Ishikawa (cell line): ENCODE data around the gene STK32C.

Experiments
- EP300 ChIP-seq: IDR thresholded peaks from 2 replicates; pipeline ENCODE4 v1.6.1; 2012; ENCODE audit warnings: borderline replicate concordance
- YY1 ChIP-seq: IDR thresholded peaks from 2 replicates; pipeline ENCODE4 v1.6.1; 2012; ENCODE audit warnings: low read depth
- TF ChIP-seq, protein P1 (sequence below): IDR thresholded peaks from 2 replicates; pipeline ENCODE4 v1.6.1; 2012

- TF ChIP-seq, protein P1, sequence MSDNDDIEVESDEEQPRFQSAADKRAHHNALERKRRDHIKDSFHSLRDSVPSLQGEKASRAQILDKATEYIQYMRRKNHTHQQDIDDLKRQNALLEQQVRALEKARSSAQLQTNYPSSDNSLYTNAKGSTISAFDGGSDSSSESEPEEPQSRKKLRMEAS, result no peak
- TF ChIP-seq YY1 (no peak), EP300 (0 out of 2 replicates have a peak, but pooled peaks have one; percentile 17)
Observed at GRCh38 chr10:132319853-132320653, 12.3 kb upstream of the STK32C start.
